ENCODE results near the gene INPP4B. TPM values are rescaled to one million over a fixed set of nuclear protein-coding genes. Genes with fewer than 3 reads are reported as not detected.
A peak's percentile ranks its signal among the peaks of the same experiment; 100 is the strongest.

The INPP4B gene
- total RNA-seq, 2 experiments from 2014 or later, result 35.4 to 43.0 TPM

- H3K4me3 Mint-ChIP-seq, result no peak overlapping the region
- H3K4me1 Mint-ChIP-seq, result peaks cover 19% of the 10 kb centered on the region
- peaks cover 19% of the 10 kb centered on the region for H3K36me3 Mint-ChIP-seq
- H3K27me3 Mint-ChIP-seq, result no peaks in the 10 kb centered on the region
- POLR2A ChIA-PET, result interaction anchor here (1.5 kb wide), 1 partner anchor 9 kb away, joined by 4 read pairs; no protein-coding TSS in a partner anchor
- no peak overlapping the region for H3K27ac Mint-ChIP-seq
- DNase-seq (no peak), ATAC-seq (ENCODE audit: low read depth) (no peak)
- peaks cover 17% of the 10 kb centered on the region for H3K9me3 Mint-ChIP-seq
These were observed 140.3 kb downstream of the INPP4B start for GRCh38 chr4:142705820-142706219.

- POLR2A ChIA-PET, result interaction anchor here (0.6 to 1.4 kb wide), 2 partner anchors 59 to 298 kb away, joined by 3 to 6 read pairs; no protein-coding TSS in a partner anchor
- H3K27ac Mint-ChIP-seq, result no peak overlapping the region
- H3K9me3 Mint-ChIP-seq, result peaks cover 9% of the 10 kb centered on the region
- no peak overlapping the region for H3K4me3 Mint-ChIP-seq
- peak; percentile 82 for ATAC-seq (ENCODE audit: low read depth)
- DNase-seq, result no peak
- peaks cover 25% of the 10 kb centered on the region for H3K4me1 Mint-ChIP-seq
- H3K36me3 Mint-ChIP-seq, result peaks cover 12% of the 10 kb centered on the region
- no peaks in the 10 kb centered on the region for H3K27me3 Mint-ChIP-seq
These were observed 142.3 kb downstream of the INPP4B start for GRCh38 chr4:142703694-142704309.

- ATAC-seq (ENCODE audit: low read depth) (no peak), DNase-seq (no peak)
- Mint-ChIP-seq H3K27ac (peak overlapping the region; percentile 76), H3K4me3 (peak overlapping the region; percentile 28), H3K36me3 (peaks cover 9% of the 10 kb centered on the region), H3K9me3 (peaks cover 2% of the 10 kb centered on the region), H3K4me1 (peaks cover 46% of the 10 kb centered on the region), H3K27me3 (no peaks in the 10 kb centered on the region)
- POLR2A ChIA-PET, result no interaction called here
These were observed 145.1 kb downstream of the INPP4B start for GRCh38 chr4:142701017-142701416.

GRCh38 chr4:142700531-142700930, 145.6 kb downstream of the INPP4B start:
- Mint-ChIP-seq H3K36me3 (peaks cover 9% of the 10 kb centered on the region), H3K4me3 (peak overlapping the region; percentile 28), H3K27ac (peak overlapping the region; percentile 76), H3K4me1 (peaks cover 50% of the 10 kb centered on the region), H3K27me3 (no peaks in the 10 kb centered on the region), H3K9me3 (peaks cover 2% of the 10 kb centered on the region)
- DNase-seq (no peak), ATAC-seq (ENCODE audit: low read depth) (no peak)
- POLR2A ChIA-PET, result no interaction called here

GRCh38 chr4:142698552-142698951, 147.5 kb downstream of the INPP4B start:
- Mint-ChIP-seq H3K27ac (peak overlapping the region; percentile 76), H3K9me3 (peaks cover 2% of the 10 kb centered on the region), H3K4me3 (peak overlapping the region; percentile 31), H3K27me3 (no peaks in the 10 kb centered on the region), H3K4me1 (peaks cover 50% of the 10 kb centered on the region), H3K36me3 (peaks cover 9% of the 10 kb centered on the region)
- DNase-seq (no peak), ATAC-seq (ENCODE audit: low read depth) (peak; percentile 19)
- POLR2A ChIA-PET, result interaction anchor here (1.5 to 1.9 kb wide), 2 partner anchors 342 to 344 kb away, joined by 3 to 8 read pairs; no protein-coding TSS in a partner anchor

GRCh38 chr4:142697928-142698327, 148.2 kb downstream of the INPP4B start:
- Mint-ChIP-seq H3K36me3 (peaks cover 9% of the 10 kb centered on the region), H3K27me3 (no peaks in the 10 kb centered on the region), H3K4me3 (no peak overlapping the region), H3K4me1 (peaks cover 49% of the 10 kb centered on the region), H3K27ac (no peak overlapping the region), H3K9me3 (peaks cover 2% of the 10 kb centered on the region)
- ATAC-seq (ENCODE audit: low read depth) (no peak), DNase-seq (no peak)
- POLR2A ChIA-PET, result interaction anchor here (1.9 kb wide), 1 partner anchor 343 kb away, joined by 8 read pairs; no protein-coding TSS in a partner anchor

GRCh38 chr4:142697320-142697719, 148.8 kb downstream of the INPP4B start:
- POLR2A ChIA-PET, result no interaction called here
- H3K27me3 Mint-ChIP-seq, result no peaks in the 10 kb centered on the region
- H3K4me3 Mint-ChIP-seq, result peak overlapping the region; percentile 58
- ATAC-seq (ENCODE audit: low read depth) (no peak), DNase-seq (no peak)
- H3K9me3 Mint-ChIP-seq, result peaks cover 2% of the 10 kb centered on the region
- peak overlapping the region; percentile 93 for H3K27ac Mint-ChIP-seq
- peaks cover 47% of the 10 kb centered on the region for H3K4me1 Mint-ChIP-seq
- peaks cover 9% of the 10 kb centered on the region for H3K36me3 Mint-ChIP-seq

- Mint-ChIP-seq H3K9me3 (peaks cover 2% of the 10 kb centered on the region), H3K27me3 (no peaks in the 10 kb centered on the region), H3K27ac (peak overlapping the region; percentile 93), H3K4me3 (peak overlapping the region; percentile 58), H3K4me1 (peaks cover 47% of the 10 kb centered on the region), H3K36me3 (peaks cover 9% of the 10 kb centered on the region)
- ATAC-seq (ENCODE audit: low read depth) (peak; percentile 71), DNase-seq (no peak)
- POLR2A ChIA-PET, result no interaction called here
These were observed 149.6 kb downstream of the INPP4B start for GRCh38 chr4:142696334-142697122.

- DNase-seq (no peak), ATAC-seq (ENCODE audit: low read depth) (no peak)
- Mint-ChIP-seq H3K36me3 (peaks cover 1% of the 10 kb centered on the region), H3K9me3 (peaks cover 3% of the 10 kb centered on the region), H3K27me3 (no peaks in the 10 kb centered on the region), H3K4me3 (no peak overlapping the region), H3K4me1 (peaks cover 3% of the 10 kb centered on the region), H3K27ac (no peak overlapping the region)
- POLR2A ChIA-PET, result no interaction called here
These were observed 155.5 kb downstream of the INPP4B start for GRCh38 chr4:142690406-142691163.

GRCh38 chr4:142687547-142688275, 158.4 kb downstream of the INPP4B start:
- ATAC-seq (ENCODE audit: low read depth) (no peak), DNase-seq (no peak)
- Mint-ChIP-seq H3K4me3 (no peak overlapping the region), H3K4me1 (peaks cover 3% of the 10 kb centered on the region), H3K36me3 (peaks cover 1% of the 10 kb centered on the region), H3K9me3 (peaks cover 8% of the 10 kb centered on the region), H3K27ac (no peak overlapping the region), H3K27me3 (no peaks in the 10 kb centered on the region)
- POLR2A ChIA-PET, result no interaction called here

GRCh38 chr4:142686081-142686480, 160.0 kb downstream of the INPP4B start:
- Mint-ChIP-seq H3K27me3 (no peaks in the 10 kb centered on the region), H3K9me3 (peaks cover 8% of the 10 kb centered on the region)
- DNase-seq, result no peak

GRCh38 chr4:142683997-142684396, 162.1 kb downstream of the INPP4B start:
- DNase-seq (no peak), ATAC-seq (ENCODE audit: low read depth) (no peak)
- Mint-ChIP-seq H3K9me3 (peaks cover 8% of the 10 kb centered on the region), H3K4me3 (no peak overlapping the region), H3K36me3 (no peaks in the 10 kb centered on the region), H3K4me1 (no peaks in the 10 kb centered on the region), H3K27ac (no peak overlapping the region), H3K27me3 (no peaks in the 10 kb centered on the region)
- POLR2A ChIA-PET, result no interaction called here

More at GRCh38 chr4:142686081-142686480, 160.0 kb downstream of the INPP4B start:
- Mint-ChIP-seq H3K4me1 (peaks cover 3% of the 10 kb centered on the region), H3K27ac (no peak overlapping the region), H3K4me3 (no peak overlapping the region), H3K36me3 (no peaks in the 10 kb centered on the region)
- no peak for ATAC-seq (ENCODE audit: low read depth)
- POLR2A ChIA-PET, result no interaction called here

- Mint-ChIP-seq H3K9me3 (peaks cover 8% of the 10 kb centered on the region), H3K4me1 (no peaks in the 10 kb centered on the region)
These were observed 162.6 kb downstream of the INPP4B start for GRCh38 chr4:142683503-142683902.

More at GRCh38 chr4:142683503-142683902, 162.6 kb downstream of the INPP4B start:
- POLR2A ChIA-PET, result no interaction called here
- no peak for DNase-seq
- H3K36me3 Mint-ChIP-seq, result no peaks in the 10 kb centered on the region
- H3K27ac Mint-ChIP-seq, result no peak overlapping the region
- no peak overlapping the region for H3K4me3 Mint-ChIP-seq
- H3K27me3 Mint-ChIP-seq, result no peaks in the 10 kb centered on the region
- ATAC-seq (ENCODE audit: low read depth), result no peak

All from activated naive CD8-positive, alpha-beta T cell treated with anti-CD3 and anti-CD28 coated beads, Interleukin-2, amount 10 ng/mL, durations not matched to agents 7 days and 5 days (primary cell).